HFF-Myc (cell line): ENCODE data around the gene IQGAP2.

Experiments
- DNase-seq: peaks from one replicate; pipeline ENCODE4 v3.0.0-alpha.2; 2011; ENCODE audit warnings: low read depth; ENCODE audit errors: extremely low read depth
- H3K4me3 ChIP-seq: replicated peaks from 2 replicates; pipeline ENCODE4 v1.5.1; 2011; ENCODE audit warnings: low read depth, mild to moderate bottlenecking, control low read depth, low read length
- TF ChIP-seq, protein P1 (sequence below): IDR thresholded peaks from 2 replicates; pipeline ENCODE4 v1.5.1; 2012; ENCODE audit warnings: mild to moderate bottlenecking, low read depth, low read length, control low read depth; ENCODE audit errors: missing control alignments

IQGAP2 gene

DNA sequence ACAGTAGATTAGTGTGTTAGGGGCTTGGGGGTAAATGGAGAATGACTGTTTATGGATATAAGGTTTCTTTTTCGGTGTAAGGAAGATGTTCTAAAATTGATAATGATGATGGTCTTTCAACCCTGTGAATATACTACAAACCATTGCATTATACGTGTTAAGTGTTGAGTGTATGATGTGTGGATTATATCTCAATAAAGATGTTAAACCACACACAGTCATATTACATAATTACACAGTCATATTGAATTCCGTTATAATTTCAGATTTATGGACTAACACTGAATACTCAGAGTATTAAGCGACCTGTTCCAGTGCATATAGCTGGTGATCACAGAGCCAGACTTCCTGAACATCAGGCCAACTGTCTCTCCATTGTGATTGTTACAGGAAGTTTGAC lies 152.0 kb downstream of the IQGAP2 start:
- TF ChIP-seq, protein P1, sequence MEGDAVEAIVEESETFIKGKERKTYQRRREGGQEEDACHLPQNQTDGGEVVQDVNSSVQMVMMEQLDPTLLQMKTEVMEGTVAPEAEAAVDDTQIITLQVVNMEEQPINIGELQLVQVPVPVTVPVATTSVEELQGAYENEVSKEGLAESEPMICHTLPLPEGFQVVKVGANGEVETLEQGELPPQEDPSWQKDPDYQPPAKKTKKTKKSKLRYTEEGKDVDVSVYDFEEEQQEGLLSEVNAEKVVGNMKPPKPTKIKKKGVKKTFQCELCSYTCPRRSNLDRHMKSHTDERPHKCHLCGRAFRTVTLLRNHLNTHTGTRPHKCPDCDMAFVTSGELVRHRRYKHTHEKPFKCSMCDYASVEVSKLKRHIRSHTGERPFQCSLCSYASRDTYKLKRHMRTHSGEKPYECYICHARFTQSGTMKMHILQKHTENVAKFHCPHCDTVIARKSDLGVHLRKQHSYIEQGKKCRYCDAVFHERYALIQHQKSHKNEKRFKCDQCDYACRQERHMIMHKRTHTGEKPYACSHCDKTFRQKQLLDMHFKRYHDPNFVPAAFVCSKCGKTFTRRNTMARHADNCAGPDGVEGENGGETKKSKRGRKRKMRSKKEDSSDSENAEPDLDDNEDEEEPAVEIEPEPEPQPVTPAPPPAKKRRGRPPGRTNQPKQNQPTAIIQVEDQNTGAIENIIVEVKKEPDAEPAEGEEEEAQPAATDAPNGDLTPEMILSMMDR: no peak
- H3K4me3 ChIP-seq: no peak overlapping the region
- no peak for DNase-seq

DNA sequence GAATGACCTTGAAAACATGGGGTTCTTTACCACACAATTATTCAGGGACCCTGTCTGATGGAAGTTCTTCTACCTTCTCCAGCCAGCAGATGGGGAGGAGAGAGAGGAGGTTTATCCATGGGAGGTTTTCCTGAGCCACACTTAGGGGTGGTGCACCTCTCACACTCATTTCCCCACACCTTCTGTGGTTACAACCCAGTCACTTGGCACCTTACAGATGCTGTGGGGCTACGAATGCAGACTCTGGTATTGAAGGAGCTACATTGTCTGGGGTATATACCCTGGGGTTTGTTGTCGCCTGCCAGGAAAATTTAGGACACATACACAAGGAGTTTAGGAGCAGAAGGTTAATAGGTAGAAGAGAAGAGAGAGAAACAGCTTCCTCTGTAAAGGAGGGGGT lies 152.6 kb downstream of the IQGAP2 start:
- TF ChIP-seq, protein P1: no peak
- DNase-seq: no peak
- H3K4me3 ChIP-seq: no peak overlapping the region

DNA sequence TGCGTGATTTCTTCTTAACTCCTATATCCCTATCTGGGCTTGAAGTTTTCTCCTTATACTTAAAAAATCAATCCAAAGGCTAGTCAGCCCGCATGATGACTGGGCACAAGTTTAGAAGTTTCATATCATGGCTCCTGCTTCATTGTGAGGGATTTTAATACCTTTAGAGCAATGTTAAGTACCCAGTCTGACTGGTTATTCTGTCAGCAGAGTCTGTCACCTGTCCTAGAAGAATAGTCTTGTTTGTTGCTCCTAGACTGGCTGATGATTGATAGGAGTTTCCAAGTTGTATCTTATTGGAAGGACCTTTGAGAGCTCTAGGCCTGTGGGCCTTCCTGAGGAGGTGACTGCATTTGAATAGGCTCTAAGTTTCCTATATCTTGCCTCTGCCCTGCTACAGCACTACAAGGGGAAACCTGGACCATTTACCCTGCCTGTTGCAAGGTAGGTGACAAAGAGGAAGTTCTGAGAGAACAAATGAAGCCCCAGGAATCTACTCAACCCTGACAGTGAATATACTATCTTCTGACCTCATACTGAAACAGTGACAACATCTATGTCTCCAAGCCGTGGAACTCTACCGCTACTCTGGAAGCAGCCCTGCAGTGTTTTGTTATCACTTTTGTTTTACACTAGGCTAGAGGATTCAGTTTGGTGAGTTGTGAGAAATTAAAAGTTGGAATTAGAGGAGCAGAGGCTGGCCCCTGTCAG lies 153.6 kb downstream of the IQGAP2 start:
- DNase-seq: no peak
- TF ChIP-seq, protein P1: no peak
- no peak overlapping the region for H3K4me3 ChIP-seq

DNA sequence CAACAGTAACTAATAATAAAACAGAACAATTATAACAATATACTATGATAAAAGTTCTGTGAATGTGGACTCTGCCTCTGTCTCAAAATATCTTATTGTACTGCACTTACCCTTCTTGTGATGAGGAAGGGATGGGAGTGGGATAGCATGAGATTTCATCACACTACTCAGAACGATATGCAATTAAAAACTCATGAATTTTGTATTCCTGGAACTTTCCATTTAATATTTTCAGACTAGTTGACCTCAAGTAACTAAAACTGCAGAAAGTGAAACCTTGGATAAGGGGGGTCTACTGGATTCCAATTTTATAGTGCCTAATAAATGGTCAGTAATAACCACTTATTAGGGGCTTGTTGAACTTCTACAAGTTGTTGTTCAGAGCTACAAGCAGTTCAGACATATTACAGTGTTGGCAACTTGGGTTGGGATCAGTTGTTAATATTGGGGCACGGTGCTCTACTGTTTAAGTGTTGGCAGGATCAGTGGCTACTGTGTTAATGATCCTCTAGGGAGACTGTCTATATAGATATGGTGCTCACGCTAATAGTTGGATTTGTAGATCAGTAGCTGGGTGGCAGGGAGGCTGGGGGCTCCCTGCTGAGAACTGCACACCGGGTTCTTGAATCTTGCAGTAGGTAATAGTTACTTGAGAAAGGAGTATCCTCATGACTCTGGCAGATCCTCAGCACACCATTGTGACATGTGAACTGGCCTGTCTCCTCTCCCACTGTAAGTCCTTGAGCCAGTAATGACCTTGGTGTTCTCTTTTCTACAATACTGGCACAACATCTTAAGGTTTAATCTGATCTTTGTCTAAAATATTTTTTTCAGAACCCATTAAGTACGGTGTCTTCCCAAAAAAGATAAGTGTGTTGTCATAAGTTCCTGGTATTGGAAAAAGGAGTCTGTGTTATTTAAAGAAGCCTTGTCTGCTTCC lies 158.1 kb downstream of the IQGAP2 start:
- no peak for DNase-seq
- TF ChIP-seq, protein P1: no peak
- H3K4me3 ChIP-seq: no peak overlapping the region

DNA sequence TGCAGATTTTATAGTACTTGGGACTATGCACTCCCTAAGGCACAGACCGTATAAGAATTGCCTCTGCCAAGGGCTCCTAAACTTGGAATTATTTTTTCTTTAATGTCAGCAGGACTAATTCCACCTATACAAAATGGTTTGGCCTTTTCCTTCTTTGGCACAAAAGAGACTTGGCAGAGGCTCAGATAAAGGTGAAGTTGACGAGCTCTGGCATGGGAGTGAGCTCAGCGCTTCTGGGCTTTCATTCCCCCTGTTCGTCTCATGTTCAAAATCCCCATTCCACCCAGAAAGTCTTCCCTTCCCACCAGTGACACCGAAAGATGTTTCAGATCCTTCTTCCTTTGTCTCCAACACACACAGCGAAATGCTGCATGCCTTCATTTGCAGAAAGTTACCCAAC lies 158.9 kb downstream of the IQGAP2 start:
- DNase-seq: no peak
- TF ChIP-seq, protein P1: no peak
- no peak overlapping the region for H3K4me3 ChIP-seq

DNA sequence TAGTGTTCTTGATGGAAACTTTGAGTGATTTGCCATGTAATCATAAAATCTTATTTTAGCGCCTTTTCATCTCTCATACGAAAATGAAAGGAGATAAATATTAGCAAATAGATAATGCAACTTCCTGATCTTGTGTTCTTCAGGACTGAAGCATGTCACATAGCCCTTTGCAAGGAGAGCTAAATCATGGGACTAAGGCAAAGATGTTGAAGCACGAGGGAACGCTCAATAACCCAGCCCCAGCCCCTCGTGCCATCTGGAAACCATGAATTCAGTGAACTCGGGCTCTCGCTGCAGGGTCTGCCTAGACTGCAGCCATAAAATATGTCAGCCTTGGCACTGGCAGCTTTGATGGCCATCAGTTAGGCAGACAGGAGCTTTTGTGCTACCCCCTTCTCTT lies 161.9 kb downstream of the IQGAP2 start:
- H3K4me3 ChIP-seq: no peak overlapping the region
- TF ChIP-seq, protein P1: no peak
- DNase-seq: no peak
